ENCODE data around the gene CLSTN1. TPM values are rescaled to one million over a fixed set of nuclear protein-coding genes. Genes with fewer than 3 reads are reported as not detected.

Gene CLSTN1
- total and polyA plus RNA-seq, 2 of the 13 experiments (the other 11 are each of a cell fraction or from before 2014, with no cell fraction given), result 19.7 to 29.8 TPM

- TF ChIP-seq SNAPC4 (CRISPR knock-in tag; IDR thresholded peaks at IDR 0.05) (no peak), RBM22 (optimal IDR thresholded peaks at IDR 0.05; ENCODE audit: low read length) (no peak), REL (CRISPR knock-in tag; conservative IDR thresholded peaks at IDR 0.05) (no peak), PHF20 (CRISPR knock-in tag; IDR thresholded peaks at IDR 0.05) (no peak), ZNF691 (CRISPR knock-in tag; IDR thresholded peaks at IDR 0.05; ENCODE audit: borderline replicate concordance, low read depth) (no peak), LCORL (IDR thresholded peaks at IDR 0.05) (no peak), LCORL (CRISPR knock-in tag; IDR thresholded peaks at IDR 0.05) (no peak), AHR (CRISPR knock-in tag; IDR thresholded peaks at IDR 0.05) (no peak), PHF21A (CRISPR knock-in tag; IDR thresholded peaks at IDR 0.05) (no peak), NR2C2 (CRISPR knock-in tag; IDR thresholded peaks at IDR 0.05; ENCODE audit: borderline replicate concordance) (no peak), AKNA (CRISPR knock-in tag; IDR thresholded peaks at IDR 0.05; ENCODE audit: borderline replicate concordance) (no peak), TBP (CRISPR knock-in tag; IDR thresholded peaks at IDR 0.05) (no peak), HNF4G (IDR thresholded peaks at IDR 0.05; ENCODE audit: borderline replicate concordance, low read depth, low read length) (no peak), HNF4G (CRISPR knock-in tag; IDR thresholded peaks at IDR 0.05; ENCODE audit: borderline replicate concordance, low read depth) (no peak), DR1 (CRISPR knock-in tag; IDR thresholded peaks at IDR 0.05) (no peak), ZNF557 (CRISPR knock-in tag; IDR thresholded peaks at IDR 0.05) (no peak), ZNF441 (CRISPR knock-in tag; IDR thresholded peaks at IDR 0.05; ENCODE audit: borderline replicate concordance) (0 out of 2 replicates have a peak, but pooled peaks have one; percentile 71), ZFP36L1 (CRISPR knock-in tag; IDR thresholded peaks at IDR 0.05) (no peak), RBFOX2 (IDR thresholded peaks at IDR 0.05; ENCODE audit: low read depth, low read length) (peak; percentile 78)
Observed at GRCh38 chr1:9823693-9823942, 147 bp downstream of the CLSTN1 start (continued).

All from HepG2 (cell line).